Panc1 (cell line): ENCODE data around the gene NCOA3. TPM values are rescaled to one million over a fixed set of nuclear protein-coding genes. Genes with fewer than 3 reads are reported as not detected.

Experiments
- ATAC-seq: fragments of 200-7000 bp; cut with Tn5 transposase; 2 replicates; pipeline ENCODE4 v1.9.1; 2020; ENCODE audit warnings: mild to moderate bottlenecking, moderate library complexity
- BruUV-seq: library from RNA; stranded (reverse); fragments of 400-500 nt; replicated peaks from 2 replicates; lab custom pipeline; 2021; lab: Mats Ljungman, UMichigan
- CTCF ChIA-PET: fragments of 300-600 bp; sonication (Branson Sonifier 250); formaldehyde crosslinking; loops from one replicate; lab custom pipeline; 2022; ENCODE audit warnings: antibody characterized with exemption; lab: Charles Lee
- POLR2A ChIA-PET: fragments of 300-600 bp; sonication (Branson Sonifier 250); formaldehyde crosslinking; loops from one replicate; lab custom pipeline; 2022; ENCODE audit warnings: antibody characterized with exemption; lab: Charles Lee
- DNase-seq: peaks from one replicate; pipeline ENCODE4 v3.0.0-alpha.2; 2010; ENCODE audit warnings: low read depth, low spot score
- H3K27ac ChIP-seq: 2 replicates; pipeline ENCODE4 v1.5.1; 2011; ENCODE audit warnings: mild to moderate bottlenecking, low read length, inconsistent platforms
- H3K27me3 ChIP-seq: fragments of 200-500 bp; sonication (Bioruptor generic); 2 replicates; pipeline ENCODE4 v1.6.0; 2014; ENCODE audit warnings: low read length, inconsistent platforms; ENCODE audit not compliant: control insufficient read depth, insufficient read depth
- H3K36me3 ChIP-seq: fragments of 200-500 bp; sonication (Bioruptor generic); 2 replicates; pipeline ENCODE4 v1.5.1; 2014; ENCODE audit warnings: inconsistent platforms, mild to moderate bottlenecking, low read length, moderate library complexity; ENCODE audit not compliant: control insufficient read depth, insufficient read depth
- H3K4me1 ChIP-seq: 2 replicates; pipeline ENCODE4 v1.5.1; 2011; ENCODE audit warnings: inconsistent platforms, mild to moderate bottlenecking, low read length, moderate library complexity; ENCODE audit not compliant: control insufficient read depth, insufficient read depth
- H3K4me3 ChIP-seq, 2 experiments: 2 replicates each; pipeline ENCODE4 v1.5.1; 2011 to 2012; ENCODE audit warnings: low read depth in 2 of 2, low read length in 2 of 2, mild to moderate bottlenecking in 2 of 2, inconsistent platforms in 1 of 2, moderate library complexity in 1 of 2
- H3K9me3 ChIP-seq: fragments of 200-500 bp; sonication (Bioruptor generic); 2 replicates; pipeline ENCODE4 v1.5.1; 2014; ENCODE audit warnings: low read depth, mild to moderate bottlenecking, inconsistent platforms, low read length, moderate library complexity; ENCODE audit not compliant: control insufficient read depth, insufficient read depth
- POLR2AphosphoS5 ChIP-seq: IDR thresholded peaks from 2 replicates; pipeline ENCODE4 v1.6.1; 2012; ENCODE audit warnings: mild to moderate bottlenecking, low read depth, low read length, moderate library complexity
- REST ChIP-seq, 2 experiments: IDR thresholded peaks; 2 replicates each; pipeline ENCODE4 v1.6.1; 2011 to 2012; ENCODE audit warnings: low read depth in 2 of 2, control low read depth in 1 of 2, low read length in 1 of 2, mild to moderate bottlenecking in 1 of 2, moderate library complexity in 1 of 2; ENCODE audit not compliant: insufficient read depth in 1 of 2
- SIN3A ChIP-seq: IDR thresholded peaks from 2 replicates; pipeline ENCODE4 v1.6.1; 2012; ENCODE audit warnings: low read depth, mild to moderate bottlenecking, low read length, moderate library complexity, borderline replicate concordance; ENCODE audit not compliant: insufficient read depth
- TCF7L2 ChIP-seq: IDR thresholded peaks from 2 replicates; pipeline ENCODE4 v1.6.1; 2011; ENCODE audit warnings: mild to moderate bottlenecking, low read depth, low read length, inconsistent platforms
- in situ Hi-C: cut with HindIII; loops from 2 replicates; pipeline ENCODE4 v1.10.0; 2016; ENCODE audit warnings: low sequenced_read_pairs, low pct_unique_long_range_greater_than_20kb
- intact Hi-C: fragments of 100-400 bp; cut with micrococcal nuclease; formaldehyde crosslinking; loops from one replicate; pipeline ENCODE4 v1.10.0; 2022; ENCODE audit not compliant: unreplicated experiment
- total RNA-seq: library from RNA; stranded (reverse); gene quantifications from one replicate; pipeline ENCODE4 v1.2.1, GENCODE V29; 2021; ENCODE audit not compliant: unreplicated experiment
- TF ChIP-seq, protein P1 (sequence below): fragments of 450-650 bp; IDR thresholded peaks from 2 replicates; pipeline ENCODE4 v1.5.1; 2017; ENCODE audit warnings: mild to moderate bottlenecking

Gene NCOA3
- total RNA-seq, 1 experiment from 2014 or later, result 47.7 TPM

DNA sequence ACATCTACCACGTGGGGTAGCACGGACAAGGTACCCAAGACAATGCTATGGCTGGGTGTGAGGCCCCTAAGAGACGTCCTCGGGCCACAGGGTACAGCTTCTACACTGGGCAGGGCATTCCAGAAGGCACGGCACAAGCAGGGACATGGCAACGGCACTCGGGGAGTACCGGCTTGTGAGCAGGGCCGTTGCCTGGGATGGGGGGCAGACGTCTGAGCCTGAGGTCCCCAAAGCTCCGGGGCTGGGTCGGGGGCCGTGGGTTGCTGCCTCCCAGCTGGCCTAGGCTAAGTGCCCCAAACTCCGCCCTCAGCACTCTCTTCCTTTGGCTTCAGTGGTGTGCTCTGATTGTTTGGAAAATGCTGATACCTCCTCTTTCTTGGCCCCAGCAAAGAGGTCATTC is 173.0 kb downstream of the NCOA3 start:
- Histone ChIP-seq H3K4me3 (no peak overlapping the region), H3K36me3 (no peaks in the 10 kb centered on the region), H3K9me3 (no peaks in the 10 kb centered on the region), H3K27me3 (no peaks in the 10 kb centered on the region), H3K27ac (no peak overlapping the region), H3K4me1 (no peaks in the 10 kb centered on the region)
- BruUV-seq, result no TSS peak
- ChIA-PET POLR2A (no interaction called here), CTCF (no interaction called here)
- no peak for ATAC-seq
- DNase-seq, result no peak
- intact Hi-C loops, result loop anchor here (5.0 kb wide), 1 partner anchor 948 kb away; no protein-coding TSS in a partner anchor
- TF ChIP-seq, protein P1, sequence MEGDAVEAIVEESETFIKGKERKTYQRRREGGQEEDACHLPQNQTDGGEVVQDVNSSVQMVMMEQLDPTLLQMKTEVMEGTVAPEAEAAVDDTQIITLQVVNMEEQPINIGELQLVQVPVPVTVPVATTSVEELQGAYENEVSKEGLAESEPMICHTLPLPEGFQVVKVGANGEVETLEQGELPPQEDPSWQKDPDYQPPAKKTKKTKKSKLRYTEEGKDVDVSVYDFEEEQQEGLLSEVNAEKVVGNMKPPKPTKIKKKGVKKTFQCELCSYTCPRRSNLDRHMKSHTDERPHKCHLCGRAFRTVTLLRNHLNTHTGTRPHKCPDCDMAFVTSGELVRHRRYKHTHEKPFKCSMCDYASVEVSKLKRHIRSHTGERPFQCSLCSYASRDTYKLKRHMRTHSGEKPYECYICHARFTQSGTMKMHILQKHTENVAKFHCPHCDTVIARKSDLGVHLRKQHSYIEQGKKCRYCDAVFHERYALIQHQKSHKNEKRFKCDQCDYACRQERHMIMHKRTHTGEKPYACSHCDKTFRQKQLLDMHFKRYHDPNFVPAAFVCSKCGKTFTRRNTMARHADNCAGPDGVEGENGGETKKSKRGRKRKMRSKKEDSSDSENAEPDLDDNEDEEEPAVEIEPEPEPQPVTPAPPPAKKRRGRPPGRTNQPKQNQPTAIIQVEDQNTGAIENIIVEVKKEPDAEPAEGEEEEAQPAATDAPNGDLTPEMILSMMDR, result no peak
- TF ChIP-seq SIN3A (no peak), POLR2AphosphoS5 (no peak), REST (IDR thresholded peaks at IDR 0.05; ENCODE audit: insufficient read depth in 1 of 2, low read depth in 2 of 2, low read length in 1 of 2) (no peak), TCF7L2 (no peak)
- in situ Hi-C loops, result no loop called here

DNA sequence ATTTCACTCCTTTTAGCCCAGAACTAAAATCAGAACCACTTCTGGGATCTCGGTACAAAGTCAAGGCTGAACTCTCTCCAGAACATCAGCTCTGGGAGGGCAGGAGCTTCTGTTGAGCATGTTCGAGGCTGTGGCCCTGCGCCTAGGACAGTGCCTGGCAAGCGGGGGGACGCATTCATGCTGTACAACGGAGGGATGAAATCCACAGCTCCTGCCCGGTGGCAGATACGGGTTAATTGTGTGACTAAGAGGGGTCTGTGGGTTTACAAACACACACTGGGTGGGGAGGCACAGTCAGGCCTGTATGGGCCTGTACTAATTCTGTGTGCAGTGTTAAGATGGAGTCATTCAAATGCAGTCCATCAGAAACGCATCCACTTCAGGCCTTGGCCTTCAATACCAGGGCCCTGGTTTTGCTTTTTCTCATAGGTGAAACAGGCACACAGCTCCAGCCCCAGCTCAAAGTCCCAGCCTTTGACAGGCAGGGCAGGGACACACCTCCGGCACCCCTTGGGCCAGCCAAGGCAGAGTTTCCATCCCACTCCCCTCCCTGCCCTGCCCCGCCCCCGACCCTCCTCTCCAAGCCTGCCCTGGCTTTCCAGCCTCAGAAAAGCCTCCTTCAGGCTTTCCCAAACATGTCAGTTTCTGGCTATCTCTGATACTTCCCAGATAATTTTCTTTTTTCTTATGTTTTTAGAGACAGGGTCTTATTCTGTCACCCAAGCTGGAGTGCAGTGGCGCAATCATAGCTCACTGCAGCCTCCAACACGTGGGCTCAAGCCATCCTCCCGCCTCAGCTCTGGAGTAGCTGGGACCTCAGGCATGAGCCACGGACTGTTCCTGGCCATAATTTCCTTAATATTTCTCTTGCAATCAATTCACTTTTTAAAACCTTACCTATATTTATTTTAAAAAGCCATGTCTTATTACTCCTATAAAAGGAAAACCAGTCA is 173.8 kb downstream of the NCOA3 start:
- no peaks in the 10 kb centered on the region for H3K4me1 ChIP-seq
- no TSS peak for BruUV-seq
- no peak overlapping the region for H3K27ac ChIP-seq
- no peak for ATAC-seq
- ChIA-PET CTCF (interaction anchor here (0.7 kb wide), 1 partner anchor 219 kb away, joined by 3 read pairs; no protein-coding TSS in a partner anchor), POLR2A (interaction anchor here (0.5 kb wide), 1 partner anchor 365 kb away, joined by 3 read pairs; no protein-coding TSS in a partner anchor)
- H3K27me3 ChIP-seq, result no peaks in the 10 kb centered on the region
- no peak overlapping the region for H3K4me3 ChIP-seq
- in situ Hi-C loops, result no loop called here
- no peak for DNase-seq
- no peaks in the 10 kb centered on the region for H3K36me3 ChIP-seq
- intact Hi-C loops, result loop anchor here (5.0 kb wide), 1 partner anchor 947 kb away; no protein-coding TSS in a partner anchor
- no peaks in the 10 kb centered on the region for H3K9me3 ChIP-seq
- TF ChIP-seq POLR2AphosphoS5 (no peak), TCF7L2 (no peak), SIN3A (no peak), REST (IDR thresholded peaks at IDR 0.05; ENCODE audit: insufficient read depth in 1 of 2, low read depth in 2 of 2, low read length in 1 of 2) (no peak)
- TF ChIP-seq, protein P1, result no peak
